Activated effector memory CD4-positive, alpha-beta T cell treated with anti-CD3 and anti-CD28 coated beads, Interleukin-2, amount 50 U/mL, for 16 hours (primary cell): ENCODE data around the gene TBX3.

ENCODE experiments used
- DNase-seq: peaks from one replicate; pipeline ENCODE4 v3.0.0-alpha.2; 2020

TBX3 gene

GRCh38 chr12:114682106-114682784 is 1.7 kb downstream of the TBX3 start:
- DNase-seq: no peak

- no peak for DNase-seq
Measured at GRCh38 chr12:114681116-114681871, 2.7 kb downstream of the TBX3 start.

- no peak for DNase-seq
Measured at GRCh38 chr12:114680604-114681069, 3.3 kb downstream of the TBX3 start.

- DNase-seq: no peak
Measured at GRCh38 chr12:114679942-114680341, 4.0 kb downstream of the TBX3 start.

GRCh38 chr12:114679452-114679875 is 4.5 kb downstream of the TBX3 start:
- no peak for DNase-seq

GRCh38 chr12:114678718-114679117 is 5.3 kb downstream of the TBX3 start:
- no peak for DNase-seq

GRCh38 chr12:114678028-114678427 is 5.9 kb downstream of the TBX3 start:
- DNase-seq: no peak

- no peak for DNase-seq
Measured at GRCh38 chr12:114676142-114676741, 7.7 kb downstream of the TBX3 start.

- DNase-seq: no peak
Measured at GRCh38 chr12:114674251-114675047, 9.5 kb downstream of the TBX3 start.

GRCh38 chr12:114673901-114674250 is 10.1 kb downstream of the TBX3 start:
- DNase-seq: no peak

- no peak for DNase-seq
Measured at GRCh38 chr12:114673169-114673833, 10.7 kb downstream of the TBX3 start.

GRCh38 chr12:114672817-114673168 is 11.2 kb downstream of the TBX3 start:
- no peak for DNase-seq

GRCh38 chr12:114671443-114672411 is 12.2 kb downstream of the TBX3 start:
- no peak for DNase-seq

- no peak for DNase-seq
Measured at GRCh38 chr12:114671066-114671442, 12.9 kb downstream of the TBX3 start.

GRCh38 chr12:114670291-114670980 is 13.5 kb downstream of the TBX3 start:
- DNase-seq: no peak

- DNase-seq: no peak
Measured at GRCh38 chr12:114669401-114670290, 14.3 kb downstream of the TBX3 start.

GRCh38 chr12:114668886-114669288 is 15.1 kb downstream of the TBX3 start:
- DNase-seq: no peak

GRCh38 chr12:114668151-114668885 is 15.7 kb downstream of the TBX3 start:
- DNase-seq: no peak

- no peak for DNase-seq
Measured at GRCh38 chr12:114667669-114668150, 16.3 kb downstream of the TBX3 start.
